BLaER1 treated with 17β-estradiol and CSF1 and Interleukin-3, amounts not matched to agents 10 nM and 100 nM (cell line): Measurements from ENCODE around the gene PRR33.
"Not testable (repeated sequence)": the region's sequence is repeated elsewhere in the genome, so short reads cannot be mapped to it uniquely, and the experiment has no call there.

Source experiments
- H3K27ac ChIP-seq, 11 experiments: shearing (Covaris generic); formaldehyde crosslinking; 2 replicates each; pipeline ENCODE4 v1.8.1; 2022
- H3K27me3 ChIP-seq, 11 experiments: shearing (Covaris generic); formaldehyde crosslinking; 2 replicates each; pipeline ENCODE4 v1.8.1; 2022
- H3K36me3 ChIP-seq, 11 experiments: shearing (Covaris generic); formaldehyde crosslinking; 2 replicates each; pipeline ENCODE4 v1.8.1; 2022
- H3K4me1 ChIP-seq, 10 experiments: shearing (Covaris generic); formaldehyde crosslinking; 2 replicates each; pipeline ENCODE4 v1.8.1; 2022
- H3K4me2 ChIP-seq, 11 experiments: shearing (Covaris generic); formaldehyde crosslinking; 2 replicates each; pipeline ENCODE4 v1.8.1; 2022
- H3K4me3 ChIP-seq, 10 experiments: shearing (Covaris generic); formaldehyde crosslinking; 2 replicates each; pipeline ENCODE4 v1.8.1; 2022
- H3K9ac ChIP-seq, 11 experiments: shearing (Covaris generic); formaldehyde crosslinking; 2 replicates each; pipeline ENCODE4 v1.8.1; 2022
- H3K9me3 ChIP-seq, 11 experiments: shearing (Covaris generic); formaldehyde crosslinking; replicated peaks in 1 of 11; 2 replicates each; pipeline ENCODE4 v1.8.1; 2022
- H4K20me1 ChIP-seq, 11 experiments: shearing (Covaris generic); formaldehyde crosslinking; 2 replicates each; pipeline ENCODE4 v1.8.1; 2022
- Cebpa-rat ChIP-seq, 11 experiments: shearing (Covaris generic); IDR thresholded peaks; 2 replicates each; pipeline ENCODE4 v1.8.1; 2022

Gene PRR33

DNA sequence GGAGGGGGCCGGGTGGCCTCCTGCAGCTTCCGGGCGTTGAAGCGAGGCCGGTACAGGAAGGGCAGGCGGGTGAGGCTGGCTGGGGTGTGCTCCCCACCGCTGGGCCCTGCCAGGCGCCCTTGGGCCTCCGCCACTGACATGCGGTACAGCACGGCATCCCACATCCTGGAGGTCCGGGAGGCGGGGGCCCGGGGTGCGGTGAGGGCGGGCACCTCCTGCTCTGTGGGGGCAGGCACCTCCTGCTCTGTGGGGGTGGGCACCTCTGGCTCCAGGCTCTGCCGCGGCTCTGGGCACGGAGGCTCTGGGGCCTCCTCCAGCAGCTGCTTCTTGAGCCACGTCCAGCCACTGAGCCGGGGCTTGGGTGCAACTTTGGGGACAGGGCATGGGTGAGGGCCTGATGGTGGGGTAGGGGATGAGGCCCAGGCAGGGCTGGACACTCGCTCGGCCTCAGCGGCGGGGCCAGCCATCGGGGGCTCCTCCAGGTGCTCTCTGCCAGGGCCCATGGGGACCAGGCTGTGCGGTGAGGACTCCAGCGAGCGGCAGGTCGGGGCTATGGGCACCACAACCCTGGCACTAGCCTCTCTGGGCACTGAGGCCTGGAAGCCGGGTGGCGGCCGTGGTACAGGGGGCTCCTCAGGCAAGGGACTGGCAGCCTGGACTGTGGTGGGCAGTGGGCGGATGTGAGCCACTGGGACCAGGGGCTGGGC lies 2.3 kb downstream of the PRR33 start:
- Histone ChIP-seq H3K4me2 (peak overlapping the region; percentile 77 to 100 (median 99)), H3K4me1 (peaks cover 40 to 56% (median 51%) of the 10 kb centered on the region in 10 experiments), H3K27me3 (peaks cover 0 to 6% (median 0%) of the 10 kb centered on the region in 11 experiments; a peak in 3 of 22 replicates), H3K27ac (peak overlapping the region in 10 of 11 experiments; percentile 45 to 87 (median 81); a peak in 20 of 22 replicates), H4K20me1 (no peaks in the 10 kb centered on the region), H3K9me3 (no peaks in the 10 kb centered on the region), H3K4me3 (peak overlapping the region in 8 of 10 experiments; percentile 51 to 69 (median 58); a peak in 16 of 20 replicates), H3K9ac (peak overlapping the region; percentile 64 to 81 (median 79); a peak in 21 of 22 replicates), H3K36me3 (peaks cover 0 to 17% (median 0%) of the 10 kb centered on the region in 11 experiments; a peak in 5 of 22 replicates)
- TF ChIP-seq Cebpa-rat (IDR thresholded peaks at IDR 0.05), result no peak

DNA sequence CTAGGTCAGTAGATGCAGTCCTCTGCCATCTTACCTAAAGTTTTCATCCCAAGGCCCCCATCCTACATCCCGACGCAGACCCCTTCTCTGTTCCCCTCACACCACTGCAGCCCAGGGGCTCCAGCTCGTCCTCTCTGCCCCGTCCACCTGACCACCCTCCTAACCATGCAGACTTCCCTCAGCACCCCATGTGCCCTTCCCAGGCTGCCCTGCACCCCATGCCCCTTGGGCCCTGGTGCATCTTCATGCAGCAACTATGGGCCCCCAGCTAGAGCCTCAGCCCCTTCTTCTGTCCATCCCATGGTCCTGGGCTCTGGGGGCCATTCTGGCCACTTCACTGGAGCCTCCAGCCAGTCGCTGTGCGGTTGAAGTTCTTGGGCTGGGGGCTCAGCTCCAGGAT lies 2.9 kb downstream of the PRR33 start:
- no peaks in the 10 kb centered on the region for H4K20me1 ChIP-seq
- peaks cover 40 to 60% (median 54%) of the 10 kb centered on the region in 10 experiments for H3K4me1 ChIP-seq
- no peaks in the 10 kb centered on the region for H3K9me3 ChIP-seq
- H3K4me2 ChIP-seq, result peak overlapping the region; percentile 77 to 100 (median 99)
- peak overlapping the region in 9 of 11 experiments; percentile 74 to 87 (median 83); a peak in 18 of 22 replicates for H3K27ac ChIP-seq
- peak overlapping the region in 8 of 10 experiments; percentile 51 to 69 (median 58); a peak in 9 of 20 replicates for H3K4me3 ChIP-seq
- no peak for TF ChIP-seq Cebpa-rat (IDR thresholded peaks at IDR 0.05)
- H3K9ac ChIP-seq, result peak overlapping the region in 10 of 11 experiments; percentile 64 to 81 (median 79); a peak in 20 of 22 replicates
- peaks cover 0 to 20% (median 0%) of the 10 kb centered on the region in 11 experiments; a peak in 5 of 22 replicates for H3K36me3 ChIP-seq
- peaks cover 0 to 6% (median 0%) of the 10 kb centered on the region in 11 experiments; a peak in 3 of 22 replicates for H3K27me3 ChIP-seq

DNA sequence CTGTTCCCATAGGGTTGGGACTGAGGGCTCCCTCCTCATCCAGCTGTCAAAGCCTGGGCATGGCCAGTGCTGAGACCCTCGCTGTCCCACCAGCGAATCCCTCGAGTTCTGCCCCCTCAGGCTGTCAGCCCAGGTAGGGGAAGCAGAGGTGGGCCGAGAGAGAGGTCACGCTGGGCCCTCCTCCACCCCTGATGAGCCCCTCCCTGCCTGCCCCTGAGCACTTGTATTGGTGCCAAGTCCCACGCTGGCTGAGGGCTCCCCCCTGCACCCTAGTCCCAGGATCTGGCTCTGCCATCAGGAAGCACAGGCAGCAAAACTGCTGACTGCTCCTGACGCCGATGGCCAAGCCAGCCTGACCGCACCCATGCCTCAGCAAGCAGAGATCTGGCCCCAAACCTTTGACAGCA lies 3.3 kb downstream of the PRR33 start:
- Histone ChIP-seq H3K4me3 (no peak overlapping the region), H3K9me3 (no peaks in the 10 kb centered on the region), H3K27ac (peak overlapping the region in 9 of 11 experiments; percentile 74 to 87 (median 83); a peak in 17 of 22 replicates), H3K36me3 (peaks cover 0 to 20% (median 0%) of the 10 kb centered on the region in 11 experiments; a peak in 5 of 22 replicates), H3K9ac (peak overlapping the region; percentile 2 to 81 (median 79); a peak in 16 of 22 replicates), H3K27me3 (peaks cover 0 to 6% (median 0%) of the 10 kb centered on the region in 11 experiments; a peak in 3 of 22 replicates), H3K4me1 (peaks cover 40 to 65% (median 59%) of the 10 kb centered on the region in 10 experiments), H4K20me1 (no peaks in the 10 kb centered on the region), H3K4me2 (peak overlapping the region; percentile 77 to 100 (median 99))
- no peak for TF ChIP-seq Cebpa-rat (IDR thresholded peaks at IDR 0.05)

DNA sequence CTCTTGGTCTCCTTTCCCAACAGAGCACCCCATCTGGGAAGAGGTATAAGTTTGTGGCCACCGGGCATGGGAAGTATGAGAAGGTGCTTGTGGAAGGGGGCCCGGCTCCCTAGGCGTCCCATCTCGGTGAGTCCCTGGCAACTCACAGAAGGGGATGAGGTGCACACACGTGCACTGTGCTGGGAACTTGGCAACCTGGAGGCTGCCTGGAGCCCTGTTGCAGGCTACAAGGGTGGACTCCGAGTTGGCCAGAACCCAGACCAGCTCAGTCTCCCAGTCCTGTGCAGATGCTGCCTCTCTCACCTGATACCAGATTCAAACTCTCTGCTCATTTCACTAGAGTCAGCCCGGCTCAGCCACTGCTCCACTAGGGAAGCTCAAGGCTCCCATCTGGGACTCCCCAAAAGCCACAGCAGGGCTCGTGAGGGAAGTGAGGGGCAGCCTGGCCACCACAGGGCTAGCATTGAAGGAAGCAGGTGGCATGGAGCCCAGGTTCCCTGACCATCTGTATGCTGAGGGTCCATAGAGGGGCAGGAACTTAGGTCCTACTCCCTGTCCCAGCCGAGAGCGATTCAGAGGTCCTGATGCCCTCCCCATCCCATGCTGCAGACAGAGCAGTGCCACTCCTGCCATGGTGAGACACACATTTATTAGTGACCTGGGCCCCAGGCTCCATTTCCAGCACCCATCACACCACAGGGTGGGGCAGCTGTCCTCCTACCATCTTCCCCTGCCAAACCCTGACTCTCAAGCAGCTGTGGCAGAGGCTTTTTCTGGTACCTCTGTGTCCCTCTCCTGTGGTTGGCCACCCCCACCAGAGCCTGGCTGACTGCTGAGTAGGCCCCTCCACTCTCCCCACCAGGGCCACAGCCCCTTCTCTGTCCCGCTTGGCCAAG lies 4.0 kb downstream of the PRR33 start:
- no peak for TF ChIP-seq Cebpa-rat (IDR thresholded peaks at IDR 0.05)
- Histone ChIP-seq H3K27ac (peak overlapping the region in 7 of 11 experiments; percentile 78 to 87 (median 83); a peak in 13 of 22 replicates), H3K9me3 (no peaks in the 10 kb centered on the region), H3K36me3 (peaks cover 0 to 20% (median 0%) of the 10 kb centered on the region in 11 experiments; a peak in 5 of 22 replicates), H3K4me3 (no peak overlapping the region), H3K4me2 (peak overlapping the region; percentile 77 to 100 (median 99)), H4K20me1 (0 out of 22 replicates have a peak, but pooled peaks cover 0 to 3% (median 0%) of the 10 kb centered on the region in 11 experiments), H3K27me3 (peaks cover 0 to 6% (median 0%) of the 10 kb centered on the region in 11 experiments; a peak in 3 of 22 replicates), H3K9ac (peak overlapping the region in 8 of 11 experiments; percentile 2 to 81 (median 78); a peak in 11 of 22 replicates), H3K4me1 (peaks cover 43 to 71% (median 65%) of the 10 kb centered on the region in 10 experiments)

DNA sequence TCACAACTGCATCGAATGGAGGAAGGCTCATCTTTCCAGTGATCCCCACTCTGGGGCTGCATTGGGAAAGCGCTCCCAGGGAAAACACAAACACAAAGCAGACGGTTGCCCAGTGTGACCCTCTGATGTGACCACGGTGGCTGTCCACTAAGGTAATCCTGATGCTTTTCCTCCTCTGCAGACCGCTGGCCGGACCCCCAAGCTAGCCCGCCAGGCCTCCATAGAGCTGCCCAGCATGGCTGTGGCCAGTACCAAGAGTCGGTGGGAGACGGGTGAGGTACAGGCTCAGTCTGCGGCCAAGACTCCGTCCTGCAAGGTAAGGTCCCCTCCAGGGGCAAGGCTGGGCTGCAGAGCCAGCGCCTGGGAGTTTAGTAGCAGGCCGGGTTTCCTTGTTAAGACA lies 5.1 kb downstream of the PRR33 start:
- not testable (repeated sequence) for H3K4me3 ChIP-seq, H4K20me1 ChIP-seq, H3K9me3 ChIP-seq, H3K4me2 ChIP-seq, H3K27ac ChIP-seq, H3K27me3 ChIP-seq, H3K9ac ChIP-seq
- H3K4me1 ChIP-seq, result peaks cover 52 to 73% (median 68%) of the 10 kb centered on the region in 10 experiments
- H3K36me3 ChIP-seq, result peaks cover 0 to 20% (median 0%) of the 10 kb centered on the region in 11 experiments; a peak in 5 of 22 replicates

DNA sequence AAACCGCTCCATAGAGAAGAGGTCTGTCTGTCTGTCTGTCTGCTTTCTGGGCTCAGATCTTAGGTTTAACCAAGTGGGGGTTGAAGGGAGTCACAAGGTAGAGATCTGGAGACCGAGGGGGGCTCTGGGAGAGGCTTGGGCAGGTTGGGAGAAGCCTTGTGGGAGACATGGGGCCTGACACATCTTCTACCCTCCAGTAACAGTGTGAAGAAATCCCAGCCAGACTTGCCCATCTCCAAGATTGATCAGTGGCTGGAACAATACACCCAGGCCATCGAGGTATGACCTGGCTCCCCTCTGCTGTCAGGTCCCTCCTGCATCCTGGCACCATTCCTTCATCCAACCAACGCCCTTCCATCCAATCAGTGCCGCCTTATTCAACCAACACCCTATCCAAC lies 7.4 kb downstream of the PRR33 start:
- Histone ChIP-seq H3K4me2 (peak overlapping the region in 4 of 11 experiments; percentile 93 to 96 (median 94); a peak in 4 of 22 replicates), H3K9ac (no peak overlapping the region), H3K4me1 (peaks cover 52 to 73% (median 68%) of the 10 kb centered on the region in 10 experiments), H3K9me3 (no peaks in the 10 kb centered on the region), H3K27ac (no peak overlapping the region), H3K4me3 (no peak overlapping the region), H4K20me1 (0 out of 22 replicates have a peak, but pooled peaks cover 0 to 3% (median 0%) of the 10 kb centered on the region in 11 experiments), H3K27me3 (no peaks in the 10 kb centered on the region; a peak in 1 of 22 replicates), H3K36me3 (peaks cover 0 to 20% (median 0%) of the 10 kb centered on the region in 11 experiments; a peak in 5 of 22 replicates)
- TF ChIP-seq Cebpa-rat (IDR thresholded peaks at IDR 0.05), result no peak

DNA sequence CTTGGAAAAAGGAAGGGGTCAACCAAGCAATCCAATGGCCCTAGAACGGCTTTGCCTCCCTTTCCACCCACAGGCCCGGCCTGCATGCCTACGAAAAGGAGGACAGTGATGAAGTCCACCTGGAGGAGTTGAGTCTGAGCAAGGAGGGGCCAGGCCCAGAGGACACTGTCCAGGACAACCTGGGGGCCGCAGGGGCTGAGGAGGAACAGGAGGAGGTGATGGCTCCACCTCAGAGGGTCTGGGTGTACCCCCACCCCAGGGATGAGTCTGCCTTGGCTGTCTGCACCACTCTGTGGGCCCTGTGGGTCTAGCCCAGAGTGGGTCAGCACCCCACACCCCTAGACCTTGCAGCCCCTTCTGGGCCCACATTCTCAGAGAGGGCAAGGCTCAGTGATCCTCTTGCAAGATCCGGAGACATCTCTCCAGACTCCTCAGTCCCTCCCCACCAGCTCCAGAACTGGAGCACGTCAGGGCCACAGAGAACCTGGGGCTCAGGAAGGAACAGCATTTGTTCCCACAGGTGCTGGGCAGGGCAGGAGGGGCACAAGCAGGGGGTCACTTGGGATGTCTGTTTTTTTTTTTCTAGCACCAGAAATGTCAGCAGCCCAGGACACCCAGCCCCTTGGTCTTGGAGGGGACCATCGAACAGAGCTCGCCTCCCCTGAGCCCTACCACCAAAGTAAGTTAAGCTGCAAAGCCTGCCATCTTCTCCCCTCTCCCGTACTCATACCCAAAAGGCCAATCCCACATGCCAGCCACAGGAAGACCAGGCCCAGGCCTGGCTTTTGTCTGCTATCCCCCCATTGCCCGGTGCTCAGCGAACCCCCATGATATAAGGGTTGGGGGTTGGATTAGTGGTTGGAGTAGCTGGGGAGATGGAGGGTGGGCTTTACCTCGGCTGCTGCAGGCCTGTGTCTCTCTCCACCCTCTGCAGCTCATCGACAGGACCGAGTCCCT lies 8.1 kb downstream of the PRR33 start:
- Histone ChIP-seq H3K36me3 (peaks cover 0 to 20% (median 0%) of the 10 kb centered on the region in 11 experiments; a peak in 5 of 22 replicates), H3K4me3 (no peak overlapping the region), H3K27me3 (no peaks in the 10 kb centered on the region; a peak in 1 of 22 replicates), H3K9ac (no peak overlapping the region), H3K27ac (no peak overlapping the region), H4K20me1 (0 out of 22 replicates have a peak, but pooled peaks cover 0 to 3% (median 0%) of the 10 kb centered on the region in 11 experiments), H3K4me1 (peaks cover 46 to 71% (median 66%) of the 10 kb centered on the region in 10 experiments), H3K9me3 (no peaks in the 10 kb centered on the region), H3K4me2 (peak overlapping the region in 9 of 11 experiments; percentile 24 to 96 (median 93); a peak in 17 of 22 replicates)
- no peak for TF ChIP-seq Cebpa-rat (IDR thresholded peaks at IDR 0.05)
